Activated CD4-positive, alpha-beta memory T cell treated with anti-CD3 and anti-CD28 coated beads, Interleukin-2, amount 10 ng/mL, durations not matched to agents 7 days and 5 days (primary cell): Measurements from ENCODE around the gene PRKN. TPM values are rescaled to one million over a fixed set of nuclear protein-coding genes. Genes with fewer than 3 reads are reported as not detected.

ENCODE experiments used
- CTCF ChIA-PET: fragments of 350-600 bp; sonication (Branson Sonifier 250); formaldehyde crosslinking; loops from one replicate; lab custom pipeline; 2021; ENCODE audit warnings: antibody characterized with exemption, inconsistent platforms; lab: Charles Lee
- POLR2A ChIA-PET: fragments of 350-600 bp; sonication (Branson Sonifier 250); formaldehyde crosslinking; loops from one replicate; lab custom pipeline; 2021; ENCODE audit warnings: antibody characterized with exemption; lab: Charles Lee
- DNase-seq: peaks from one replicate; pipeline ENCODE4 v3.0.0-alpha.2; 2020
- H3K27ac Mint-ChIP-seq: one replicate; pipeline ENCODE4 v1.8.0; 2021; ENCODE audit warnings: mild to moderate bottlenecking, mixed read lengths
- H3K27me3 Mint-ChIP-seq: one replicate; pipeline ENCODE4 v1.8.0; 2021; ENCODE audit warnings: mixed read lengths
- H3K36me3 Mint-ChIP-seq: one replicate; pipeline ENCODE4 v1.8.0; 2021; ENCODE audit warnings: low read depth, mixed read lengths
- H3K4me1 Mint-ChIP-seq: one replicate; pipeline ENCODE4 v1.8.0; 2021; ENCODE audit warnings: mixed read lengths
- H3K4me3 Mint-ChIP-seq: one replicate; pipeline ENCODE4 v1.8.0; 2021; ENCODE audit warnings: mild to moderate bottlenecking, mixed read lengths
- H3K9me3 Mint-ChIP-seq: one replicate; pipeline ENCODE4 v1.8.0; 2021; ENCODE audit warnings: mixed read lengths
- total RNA-seq, 2 experiments: library from RNA; stranded (reverse); gene quantifications; one replicate each; pipeline ENCODE4 v1.2.3, GENCODE V29; 2021

The PRKN gene
- total RNA-seq, 2 experiments from 2014 or later: 0.13 to 0.43 TPM

DNA sequence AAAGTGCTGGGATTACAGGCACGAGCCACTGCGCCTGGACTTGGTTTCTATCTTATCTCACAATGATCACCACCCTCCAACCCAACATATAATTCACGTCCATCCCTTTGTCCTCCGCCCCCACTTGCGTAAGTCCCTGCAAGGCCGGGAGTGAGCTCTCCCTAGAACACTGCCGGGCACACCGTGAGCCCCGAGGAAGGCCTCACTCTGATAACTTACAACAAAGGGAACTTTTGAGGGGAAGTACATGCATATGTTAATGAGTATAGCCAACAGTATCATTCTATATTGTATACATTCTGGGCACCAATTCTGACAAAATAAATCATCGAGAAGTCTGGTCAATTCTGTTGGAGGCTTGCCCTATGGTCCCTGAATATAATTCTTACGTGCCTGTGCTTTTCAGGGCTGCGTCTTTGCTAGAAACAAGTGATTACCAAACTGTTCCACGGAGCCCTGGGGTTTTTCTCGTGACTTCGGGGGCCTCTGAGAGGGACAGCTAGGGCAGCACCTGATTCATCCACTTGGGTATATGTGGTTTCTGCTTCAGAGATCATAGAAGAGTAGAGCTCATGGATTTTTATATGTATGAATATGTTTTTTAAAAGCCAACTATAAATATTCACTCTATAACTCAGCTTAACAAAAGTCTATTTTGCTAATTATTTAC is 983.9 kb downstream of the PRKN start:
- no peaks in the 10 kb centered on the region for H3K36me3 Mint-ChIP-seq
- POLR2A ChIA-PET: no interaction called here
- H3K9me3 Mint-ChIP-seq: no peaks in the 10 kb centered on the region
- H3K27me3 Mint-ChIP-seq: no peaks in the 10 kb centered on the region
- no peak overlapping the region for H3K27ac Mint-ChIP-seq
- DNase-seq: no peak
- CTCF ChIA-PET: no interaction called here
- H3K4me1 Mint-ChIP-seq: no peaks in the 10 kb centered on the region
- no peak overlapping the region for H3K4me3 Mint-ChIP-seq

DNA sequence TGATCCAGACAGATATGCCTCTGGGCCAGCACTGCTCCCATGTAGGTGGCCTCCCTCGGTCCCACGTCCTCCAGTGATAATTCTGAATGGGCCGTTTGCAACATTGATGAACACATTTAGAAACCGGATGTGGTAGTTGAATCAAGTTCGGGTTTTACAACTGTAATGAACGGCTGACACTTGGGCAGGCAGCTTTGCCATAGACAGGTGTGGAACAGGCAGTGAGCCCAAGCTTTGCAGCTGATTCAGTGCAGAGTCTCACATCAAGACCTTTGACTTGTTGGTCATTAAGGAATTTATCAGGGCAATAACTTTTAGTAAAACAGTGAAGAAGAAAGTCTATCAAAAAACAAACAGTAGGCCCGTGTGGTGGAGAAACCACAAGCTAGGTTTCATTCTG is 987.1 kb downstream of the PRKN start:
- Mint-ChIP-seq H3K27me3 (no peaks in the 10 kb centered on the region), H3K36me3 (no peaks in the 10 kb centered on the region), H3K27ac (no peak overlapping the region), H3K4me1 (no peaks in the 10 kb centered on the region), H3K9me3 (no peaks in the 10 kb centered on the region), H3K4me3 (no peak overlapping the region)
- CTCF ChIA-PET: interaction anchor here (0.6 kb wide), 2 partner anchors 160 to 1761 kb away, joined by 3 to 4 read pairs; no protein-coding TSS in a partner anchor
- no peak for DNase-seq
- POLR2A ChIA-PET: no interaction called here

DNA sequence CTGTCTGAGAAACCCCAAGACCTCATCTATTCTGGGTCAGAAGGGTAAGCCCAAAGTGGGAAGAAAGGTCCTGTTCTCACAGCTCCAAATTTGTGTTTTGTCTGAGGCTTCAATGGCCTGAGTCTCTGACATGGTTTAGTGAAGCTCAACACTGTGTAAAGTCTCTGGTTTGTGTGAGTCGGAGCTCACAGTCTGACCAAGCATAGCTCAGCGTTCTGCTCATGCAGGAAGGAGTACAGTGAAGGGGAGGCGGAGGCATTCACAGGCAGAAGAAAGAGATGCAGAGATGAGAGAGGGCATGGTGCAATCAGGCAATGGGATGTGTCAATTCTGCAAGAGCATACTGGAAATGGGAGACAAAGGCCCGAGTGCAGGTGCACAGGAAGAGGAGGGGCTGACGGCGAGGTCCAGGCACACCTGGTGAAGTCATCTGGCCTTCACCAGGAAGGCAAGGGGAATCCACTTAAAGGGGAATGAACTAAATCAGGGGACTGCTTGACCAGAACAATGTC is 990.7 kb downstream of the PRKN start:
- Mint-ChIP-seq H3K4me3 (no peak overlapping the region), H3K36me3 (no peaks in the 10 kb centered on the region), H3K4me1 (no peaks in the 10 kb centered on the region), H3K27me3 (no peaks in the 10 kb centered on the region), H3K9me3 (no peaks in the 10 kb centered on the region), H3K27ac (no peak overlapping the region)
- DNase-seq: no peak
- POLR2A ChIA-PET: no interaction called here
- CTCF ChIA-PET: no interaction called here

DNA sequence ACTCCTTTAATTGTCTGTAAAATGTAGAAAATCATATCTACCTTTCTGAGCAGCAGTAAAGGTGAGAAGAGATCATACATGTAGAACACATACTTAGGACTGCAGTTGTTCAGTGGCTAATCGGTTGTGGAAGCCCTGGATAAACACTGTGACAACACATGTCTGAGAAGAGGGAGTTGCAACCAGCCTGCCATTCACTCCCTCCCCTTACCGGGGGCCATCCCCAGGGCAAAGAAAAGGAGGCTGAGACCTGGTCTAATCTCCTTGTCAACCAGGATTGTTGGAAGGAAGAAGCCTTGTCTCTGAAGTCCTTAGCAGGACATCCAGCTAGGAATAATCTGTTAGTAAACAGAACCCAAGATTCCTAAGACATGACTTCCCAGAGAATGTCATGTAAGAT is 991.2 kb downstream of the PRKN start:
- Mint-ChIP-seq H3K9me3 (no peaks in the 10 kb centered on the region), H3K27me3 (no peaks in the 10 kb centered on the region), H3K27ac (no peak overlapping the region), H3K4me3 (no peak overlapping the region), H3K4me1 (no peaks in the 10 kb centered on the region), H3K36me3 (no peaks in the 10 kb centered on the region)
- CTCF ChIA-PET: no interaction called here
- no peak for DNase-seq
- POLR2A ChIA-PET: no interaction called here

DNA sequence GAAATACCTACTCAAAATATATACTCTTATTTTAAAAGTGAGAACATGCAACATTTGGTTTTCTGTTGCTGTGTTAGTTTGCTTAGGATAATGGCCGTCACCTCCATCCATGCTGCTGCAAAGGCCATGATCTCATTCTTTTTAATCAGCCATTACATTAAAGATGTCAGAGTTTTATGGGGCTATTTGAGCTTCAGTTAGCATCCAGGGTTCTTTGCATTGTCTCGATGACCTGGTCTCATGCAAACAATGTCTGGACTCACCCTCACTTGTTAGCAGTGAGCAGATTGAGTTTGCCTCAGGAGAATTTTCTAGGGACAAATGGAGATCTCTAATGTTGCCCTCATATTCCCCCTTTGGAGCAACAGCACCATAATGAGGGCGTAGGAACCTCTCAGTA is 995.0 kb downstream of the PRKN start:
- Mint-ChIP-seq H3K27me3 (no peaks in the 10 kb centered on the region), H3K4me1 (no peaks in the 10 kb centered on the region), H3K36me3 (no peaks in the 10 kb centered on the region), H3K9me3 (peaks cover 12% of the 10 kb centered on the region), H3K4me3 (no peak overlapping the region), H3K27ac (no peak overlapping the region)
- no peak for DNase-seq
- CTCF ChIA-PET: no interaction called here
- POLR2A ChIA-PET: no interaction called here

DNA sequence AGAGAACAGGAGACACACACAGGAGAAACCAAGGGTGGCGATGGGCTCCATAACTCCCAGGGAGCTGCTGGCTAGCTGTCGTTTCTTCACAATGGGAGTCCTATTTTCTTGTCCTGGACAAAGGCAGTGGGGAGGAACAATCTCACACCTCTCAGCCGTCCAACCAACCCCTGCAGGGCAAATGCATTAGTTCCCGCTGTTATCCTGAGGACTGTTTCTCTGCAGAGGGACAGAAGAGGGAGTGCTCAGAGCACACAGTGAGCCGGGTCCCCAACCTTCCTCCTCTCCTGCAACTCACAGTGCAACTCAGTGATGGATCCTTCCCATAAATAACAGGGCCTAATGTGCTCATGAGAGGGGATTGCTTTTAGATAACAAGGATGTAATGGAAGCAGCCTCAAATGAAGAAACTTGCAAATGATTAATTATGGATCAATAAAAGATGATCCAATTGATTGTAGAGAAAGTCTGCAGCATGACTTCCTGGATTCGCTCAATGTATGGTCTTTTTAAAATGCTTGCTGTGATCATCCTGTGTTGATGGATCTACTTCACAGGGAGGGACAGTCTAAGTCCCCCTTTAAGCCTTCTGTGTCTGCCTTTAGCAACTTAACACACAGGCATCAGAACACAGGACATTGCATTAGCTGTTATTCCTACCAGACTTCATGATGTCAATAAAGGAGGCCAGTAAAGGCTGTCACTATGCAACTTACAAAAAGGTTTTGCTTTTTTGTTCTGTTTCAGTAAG is 1000.3 kb downstream of the PRKN start:
- no peaks in the 10 kb centered on the region for H3K36me3 Mint-ChIP-seq
- no peaks in the 10 kb centered on the region for H3K4me1 Mint-ChIP-seq
- H3K27me3 Mint-ChIP-seq: no peaks in the 10 kb centered on the region
- H3K9me3 Mint-ChIP-seq: peaks cover 12% of the 10 kb centered on the region
- ChIA-PET CTCF (no interaction called here), POLR2A (no interaction called here)
- no peak overlapping the region for H3K4me3 Mint-ChIP-seq
- DNase-seq: no peak
- no peak overlapping the region for H3K27ac Mint-ChIP-seq

DNA sequence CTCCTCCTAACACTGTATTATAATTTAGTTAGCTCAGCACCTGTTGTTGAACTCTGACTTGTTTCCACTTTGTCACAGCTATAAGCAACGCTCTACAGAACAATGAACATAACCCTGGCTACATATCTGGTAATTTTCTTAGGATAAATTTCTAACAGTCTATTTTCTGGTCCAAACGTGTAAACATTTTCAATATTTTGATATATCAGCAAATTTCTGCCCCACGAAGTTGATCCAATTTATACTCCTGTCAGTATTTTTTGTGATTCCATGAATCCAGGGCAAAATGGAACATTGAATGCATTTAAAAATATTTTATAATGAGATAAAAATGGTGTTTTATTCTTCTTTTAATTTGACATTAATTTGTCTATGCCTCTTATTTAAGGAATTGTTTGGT is 1005.2 kb downstream of the PRKN start:
- DNase-seq: no peak
- Mint-ChIP-seq H3K4me3 (no peak overlapping the region), H3K27me3 (no peaks in the 10 kb centered on the region), H3K36me3 (no peaks in the 10 kb centered on the region), H3K27ac (no peak overlapping the region), H3K4me1 (no peaks in the 10 kb centered on the region), H3K9me3 (no peaks in the 10 kb centered on the region)
- ChIA-PET CTCF (no interaction called here), POLR2A (no interaction called here)

DNA sequence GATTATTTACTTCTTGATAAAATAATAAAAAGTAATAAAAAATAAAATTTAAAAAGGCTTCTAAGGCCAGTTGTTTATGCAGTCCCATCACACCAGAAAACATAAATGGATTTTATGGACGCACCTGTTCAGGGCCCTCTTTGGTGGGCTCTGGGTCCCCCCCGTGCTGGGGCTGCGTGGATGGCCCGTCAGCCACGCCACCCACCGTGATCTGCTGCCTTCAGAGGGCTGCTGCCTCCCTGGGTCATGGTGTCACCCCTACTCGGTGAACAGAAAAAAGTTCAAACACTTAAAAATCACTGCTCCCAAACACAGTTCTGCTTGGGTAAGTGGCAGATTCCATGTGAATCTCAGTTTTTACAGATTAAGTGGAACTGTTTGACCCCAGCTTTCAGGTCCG is 1006.1 kb downstream of the PRKN start:
- H3K36me3 Mint-ChIP-seq: no peaks in the 10 kb centered on the region
- CTCF ChIA-PET: no interaction called here
- no peaks in the 10 kb centered on the region for H3K9me3 Mint-ChIP-seq
- H3K27ac Mint-ChIP-seq: no peak overlapping the region
- no peaks in the 10 kb centered on the region for H3K4me1 Mint-ChIP-seq
- H3K27me3 Mint-ChIP-seq: no peaks in the 10 kb centered on the region
- POLR2A ChIA-PET: no interaction called here
- H3K4me3 Mint-ChIP-seq: no peak overlapping the region
- no peak for DNase-seq

DNA sequence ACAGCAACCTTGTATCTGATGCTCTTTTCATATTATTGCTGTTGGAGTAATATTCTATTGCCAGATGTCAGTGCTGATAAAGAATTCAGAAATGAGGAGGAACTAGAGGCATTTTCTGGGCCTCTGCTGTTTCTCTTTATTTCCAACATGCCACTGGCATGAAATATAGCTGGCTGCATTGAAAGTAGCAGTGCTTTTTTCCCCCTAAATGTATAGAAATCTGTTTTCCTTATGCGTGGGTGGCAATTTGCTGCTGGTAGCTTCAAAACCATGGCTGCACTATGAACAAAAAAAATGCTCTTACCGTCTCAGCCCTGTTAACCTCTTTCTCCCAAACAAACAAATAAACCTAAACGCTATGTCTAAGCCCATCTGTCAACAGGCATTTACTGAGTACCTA is 1011.4 kb downstream of the PRKN start:
- Mint-ChIP-seq H3K4me1 (no peaks in the 10 kb centered on the region), H3K9me3 (no peaks in the 10 kb centered on the region), H3K27ac (no peak overlapping the region), H3K27me3 (no peaks in the 10 kb centered on the region), H3K4me3 (no peak overlapping the region), H3K36me3 (no peaks in the 10 kb centered on the region)
- no peak for DNase-seq
- ChIA-PET CTCF (no interaction called here), POLR2A (no interaction called here)

DNA sequence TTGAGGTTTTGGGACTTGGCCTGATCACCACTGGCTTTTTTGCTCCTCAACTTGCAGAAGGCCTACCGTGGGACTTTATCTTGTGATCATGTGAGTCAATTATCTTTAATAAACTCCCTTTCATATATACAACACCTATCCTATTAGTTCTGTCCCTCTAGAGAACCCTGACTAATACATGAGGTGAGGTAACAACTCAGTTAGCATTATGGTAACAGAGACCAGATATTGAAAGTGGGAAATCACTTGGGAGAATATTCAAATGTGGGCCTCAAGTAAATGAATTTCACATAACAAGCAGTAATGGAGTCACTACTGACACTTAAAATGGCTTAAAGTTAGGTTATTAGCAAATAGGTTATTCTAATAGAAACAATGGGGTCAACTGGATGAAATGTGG is 1015.6 kb downstream of the PRKN start:
- H3K4me3 Mint-ChIP-seq: no peak overlapping the region
- no peaks in the 10 kb centered on the region for H3K36me3 Mint-ChIP-seq
- CTCF ChIA-PET: no interaction called here
- no peak for DNase-seq
- H3K27ac Mint-ChIP-seq: no peak overlapping the region
- H3K27me3 Mint-ChIP-seq: no peaks in the 10 kb centered on the region
- POLR2A ChIA-PET: no interaction called here
- H3K9me3 Mint-ChIP-seq: no peaks in the 10 kb centered on the region
- no peaks in the 10 kb centered on the region for H3K4me1 Mint-ChIP-seq

DNA sequence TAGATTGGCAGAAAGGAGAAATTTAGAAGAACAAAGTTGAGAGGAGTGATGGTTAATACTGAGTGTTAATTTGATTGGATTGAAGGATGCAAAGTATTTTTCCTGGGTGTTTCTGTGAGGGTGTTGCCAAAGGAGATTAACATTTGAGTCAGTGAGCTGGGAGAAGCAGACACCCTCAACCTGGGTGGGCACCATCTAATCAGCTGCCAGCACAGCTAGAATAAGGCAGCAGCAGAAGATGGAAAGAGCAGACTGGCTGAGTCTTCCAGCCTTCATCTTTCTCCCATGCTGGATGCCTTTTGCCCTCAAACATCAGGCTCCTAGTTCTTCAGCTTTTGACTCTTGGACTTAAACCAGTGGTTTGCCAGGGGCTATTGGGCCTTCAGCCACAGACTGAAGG is 1016.1 kb downstream of the PRKN start:
- no peaks in the 10 kb centered on the region for H3K4me1 Mint-ChIP-seq
- no peak for DNase-seq
- ChIA-PET CTCF (no interaction called here), POLR2A (no interaction called here)
- H3K27ac Mint-ChIP-seq: no peak overlapping the region
- H3K36me3 Mint-ChIP-seq: no peaks in the 10 kb centered on the region
- no peak overlapping the region for H3K4me3 Mint-ChIP-seq
- H3K27me3 Mint-ChIP-seq: no peaks in the 10 kb centered on the region
- no peaks in the 10 kb centered on the region for H3K9me3 Mint-ChIP-seq

DNA sequence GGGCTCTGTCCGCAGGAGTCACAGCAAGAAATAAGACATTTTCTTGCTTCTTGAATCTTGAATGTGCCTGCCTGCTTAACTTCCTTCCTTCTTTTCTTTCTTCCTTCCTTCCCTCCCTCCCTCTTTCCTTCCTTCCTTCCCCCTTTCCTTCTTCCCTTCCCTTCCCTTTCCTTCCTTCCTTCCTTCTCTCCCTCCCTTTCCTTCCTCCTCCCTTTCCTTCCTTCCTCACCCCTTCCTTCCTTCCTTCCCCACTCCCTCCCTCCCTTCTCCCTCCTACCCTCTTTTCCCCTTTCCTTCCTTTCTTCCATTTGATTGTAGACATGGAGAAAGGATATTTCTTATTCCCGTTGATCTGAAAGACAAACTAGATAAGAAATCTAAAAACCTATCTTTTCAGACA is 1016.9 kb downstream of the PRKN start:
- ChIA-PET POLR2A (no interaction called here), CTCF (no interaction called here)
- Mint-ChIP-seq H3K27me3 (no peaks in the 10 kb centered on the region), H3K4me3 (no peak overlapping the region), H3K9me3 (no peaks in the 10 kb centered on the region), H3K36me3 (no peaks in the 10 kb centered on the region), H3K4me1 (no peaks in the 10 kb centered on the region), H3K27ac (no peak overlapping the region)
- no peak for DNase-seq

DNA sequence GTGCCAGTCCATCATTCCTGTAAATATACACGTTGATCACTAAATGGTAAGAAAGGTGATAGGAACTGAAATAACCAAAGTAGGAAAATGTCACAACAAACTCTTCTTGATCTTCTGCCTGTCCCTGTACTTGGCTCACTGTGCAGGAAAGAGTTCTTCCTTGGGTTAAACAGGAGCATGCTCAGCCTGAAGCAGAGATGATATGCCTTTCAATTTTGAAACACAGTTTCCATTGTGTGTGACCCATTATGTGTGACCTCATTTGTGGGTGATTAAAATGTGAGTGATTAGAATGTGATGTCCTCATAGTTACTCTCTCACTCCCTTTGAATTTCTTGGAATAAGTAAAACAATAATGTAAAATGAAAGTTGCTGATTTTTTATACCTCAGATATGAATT is 1026.5 kb downstream of the PRKN start:
- POLR2A ChIA-PET: no interaction called here
- DNase-seq: no peak
- H3K9me3 Mint-ChIP-seq: no peaks in the 10 kb centered on the region
- H3K27ac Mint-ChIP-seq: no peak overlapping the region
- CTCF ChIA-PET: no interaction called here
- H3K4me3 Mint-ChIP-seq: no peak overlapping the region
- H3K27me3 Mint-ChIP-seq: no peaks in the 10 kb centered on the region
- H3K4me1 Mint-ChIP-seq: no peaks in the 10 kb centered on the region
- H3K36me3 Mint-ChIP-seq: no peaks in the 10 kb centered on the region

DNA sequence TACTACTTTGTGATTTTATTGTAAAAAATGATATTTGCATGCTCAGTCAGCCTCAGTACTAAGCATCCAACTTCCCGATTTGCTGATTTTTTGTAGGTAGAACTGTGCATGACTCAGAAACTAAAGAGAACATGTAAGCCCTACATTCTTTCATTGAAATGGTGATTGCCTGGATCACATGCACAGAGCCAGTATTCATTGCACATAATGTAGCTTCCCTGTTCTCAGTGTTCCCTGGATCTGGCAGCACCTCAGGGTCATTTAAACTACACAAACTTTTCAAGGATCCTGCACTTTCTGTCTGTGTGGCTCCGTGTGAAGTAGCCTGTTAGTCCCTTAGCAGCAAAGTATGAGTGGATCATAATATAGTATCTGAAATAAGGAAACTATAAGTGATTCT is 1030.8 kb downstream of the PRKN start:
- no peaks in the 10 kb centered on the region for H3K9me3 Mint-ChIP-seq
- H3K27ac Mint-ChIP-seq: no peak overlapping the region
- H3K4me3 Mint-ChIP-seq: no peak overlapping the region
- no peaks in the 10 kb centered on the region for H3K4me1 Mint-ChIP-seq
- ChIA-PET CTCF (interaction anchor here (1.0 kb wide), 1 partner anchor 279 kb away, joined by 5 read pairs; no protein-coding TSS in a partner anchor), POLR2A (no interaction called here)
- H3K27me3 Mint-ChIP-seq: no peaks in the 10 kb centered on the region
- no peak for DNase-seq
- H3K36me3 Mint-ChIP-seq: no peaks in the 10 kb centered on the region
